ENCODE measurements around the gene MIPEP. TPM values are rescaled to one million over a fixed set of nuclear protein-coding genes. Genes with fewer than 3 reads are reported as not detected.

Gene MIPEP
- total and polyA plus RNA-seq, 10 of the 15 experiments (the other 5 are each of a cell fraction or from before 2014, with no cell fraction given) = 15.6 to 56.2 (median 29.8) TPM

- peaks cover 7% of the 10 kb centered on the region; the same call in 1 of the 2 replicates for H3K4me1 ChIP-seq (ENCODE audit: control insufficient read depth, insufficient read depth, low read length)
- no peaks in the 10 kb centered on the region; the same call in 2 of the 3 replicates for H3K9me3 ChIP-seq (replicated peaks; ENCODE audit: control insufficient read depth, insufficient read depth, low read length)
- H3K79me2 ChIP-seq (ENCODE audit: control insufficient read depth, insufficient read depth, low read length) = no peaks in the 10 kb centered on the region
- no peak overlapping the region for H3K27ac ChIP-seq (ENCODE audit: control insufficient read depth, insufficient read depth)
- no peaks in the 10 kb centered on the region for H4K20me1 ChIP-seq (ENCODE audit: control insufficient read depth, insufficient read depth)
- H3K27me3 ChIP-seq (replicated peaks in 1 of 2; ENCODE audit: control insufficient read depth in 2 of 2, insufficient read depth in 2 of 2, low read length in 1 of 2) = no peaks in the 10 kb centered on the region
- no peak overlapping the region for H3K4me2 ChIP-seq (ENCODE audit: control insufficient read depth, insufficient read depth)
- in situ Hi-C loops (cut with MboI) = no loop called here
- H3K9ac ChIP-seq (ENCODE audit: control insufficient read depth, insufficient read depth, low read length) = no peak overlapping the region
- RAD21 ChIA-PET (ENCODE audit: unreplicated experiment) = no interaction called here
- TF ChIP-seq PKNOX1 (IDR thresholded peaks at IDR 0.05) = no peak
- no peak for TF ChIP-seq PRDM15 (CRISPR knock-in tag; IDR thresholded peaks at IDR 0.05)
- no peak for TF ChIP-seq EP300 (IDR thresholded peaks at IDR 0.05; ENCODE audit: borderline replicate concordance in 1 of 2, control insufficient read depth in 1 of 2, low read depth in 2 of 2, low read length in 2 of 2)
- TF ChIP-seq IKZF1 (conservative IDR thresholded peaks at IDR 0.05) = no peak
- no peak for TF ChIP-seq NR2F1 (conservative IDR thresholded peaks at IDR 0.05)
- no peak for TF ChIP-seq ZNF217 (IDR thresholded peaks at IDR 0.05)
- TF ChIP-seq SMARCA5 (IDR thresholded peaks at IDR 0.05) = no peak
- TF ChIP-seq ZNF274 (IDR thresholded peaks at IDR 0.05; ENCODE audit: insufficient read depth, insufficient read length) = no peak
- TF ChIP-seq CBX3 (IDR thresholded peaks at IDR 0.05; ENCODE audit: borderline replicate concordance, low read depth) = no peak
- no peak for TF ChIP-seq CHD1 (IDR thresholded peaks at IDR 0.05; ENCODE audit: low read depth, low read length)
- TF ChIP-seq SREBF1 (IDR thresholded peaks at IDR 0.05; ENCODE audit: low read length) = no peak
- no peak for TF ChIP-seq TAF1 (IDR thresholded peaks at IDR 0.05; ENCODE audit: borderline replicate concordance, low read depth, low read length)
- TF ChIP-seq TBL1XR1 (IDR thresholded peaks at IDR 0.05; ENCODE audit: low read depth, low read length) = no peak
- TF ChIP-seq FOXK2 (IDR thresholded peaks at IDR 0.05) = no peak
- no peak for TF ChIP-seq ZBTB33 (IDR thresholded peaks at IDR 0.05)
- ATAC-seq (no peak), FAIRE-seq (no peak), DNase-seq (ENCODE audit: low read depth, low spot score) (no peak)
- no peak overlapping the region for H3K4me3 ChIP-seq
- BruUV-seq (replicated peaks) = no TSS peak
- CTCF ChIA-PET = interaction anchor here (0.7 kb wide), 1 partner anchor 154 kb away, joined by 3 read pairs; no protein-coding TSS in a partner anchor
- POLR2A ChIA-PET = no interaction called here
- SMC1A ChIA-PET (ENCODE audit: uncharacterized antibody, unreplicated experiment) = interaction anchor here (1.3 to 2.1 kb wide), 2 partner anchors 14 to 19 kb away, joined by 4 to 6 read pairs; no protein-coding TSS in a partner anchor
- no peak overlapping the region for H2AFZ ChIP-seq (ENCODE audit: control insufficient read depth, low read depth, low read length)
- intact Hi-C loops (cut with micrococcal nuclease; ENCODE audit: unreplicated experiment) = no loop called here
- no peaks in the 10 kb centered on the region for H3K36me3 ChIP-seq (ENCODE audit: control insufficient read depth in 2 of 2, insufficient read depth in 2 of 2, low read length in 1 of 2)
- WGBS (ENCODE audit: insufficient coverage, insufficient replicate concordance, low lambda C conversion rate, missing lambda C conversion rate) = 28% methylated on average over 2 of the region's 2 CpGs
Observed at GRCh38 chr13:23699271-23699670, 189.9 kb downstream of the MIPEP start.

Data from GM12878 (cell line).